ENCODE data around the gene LNPEP. TPM values are rescaled to one million over a fixed set of nuclear protein-coding genes. Genes with fewer than 3 reads are reported as not detected.

The LNPEP gene
- total and polyA plus RNA-seq, 4 donors, result 1.9 to 19.7 (median 9.5) TPM

GRCh38 chr5:97047076-97047475 is 111.2 kb downstream of the LNPEP start:
- H3K36me3 ChIP-seq (ENCODE audit: control insufficient read depth in 4 of 4, insufficient read depth in 3 of 4, low read depth in 1 of 4, low read length in 3 of 4), result no peaks in the 10 kb centered on the region
- H3K4me1 ChIP-seq (ENCODE audit: control insufficient read depth in 4 of 4, insufficient read depth in 4 of 4, low read length in 3 of 4), result no peaks in the 10 kb centered on the region
- H3K4me3 ChIP-seq (ENCODE audit: low read depth in 1 of 3, low read length in 3 of 3), result no peak overlapping the region
- TF ChIP-seq NR2F2 (IDR thresholded peaks at IDR 0.05) (no peak), HNF4G (IDR thresholded peaks at IDR 0.05) (no peak), YY1 (IDR thresholded peaks at IDR 0.05) (no peak), REST (IDR thresholded peaks at IDR 0.05) (no peak), EGR1 (IDR thresholded peaks at IDR 0.05; ENCODE audit: low read depth in 2 of 2) (no peak), CTCF (IDR thresholded peaks at IDR 0.05; ENCODE audit: low read depth, low read length, missing input control) (no peak), RAD21 (IDR thresholded peaks at IDR 0.05) (no peak), FOXA2 (IDR thresholded peaks at IDR 0.05) (no peak), SP1 (IDR thresholded peaks at IDR 0.05) (no peak), TAF1 (conservative IDR thresholded peaks at IDR 0.05) (no peak), ZBTB33 (IDR thresholded peaks at IDR 0.05) (no peak)
- H3K9ac ChIP-seq (ENCODE audit: low read depth in 1 of 2, low read length in 2 of 2), result no peak overlapping the region
- no peaks in the 10 kb centered on the region for H3K27me3 ChIP-seq (ENCODE audit: control insufficient read depth in 4 of 4, insufficient read depth in 4 of 4, low read length in 3 of 4)
- 94% methylated on average over 1 of the region's 1 CpG for WGBS
- H3K27ac ChIP-seq (ENCODE audit: low read depth in 1 of 2, low read length in 2 of 2), result no peak overlapping the region
- no peak for DNase-seq (ENCODE audit: low spot score)
- no peaks in the 10 kb centered on the region for H3K9me3 ChIP-seq (ENCODE audit: control insufficient read depth in 4 of 4, low read length in 3 of 4)

- WGBS, result 89% methylated on average over 7 of the region's 7 CpGs
- H3K27me3 ChIP-seq (ENCODE audit: control insufficient read depth in 4 of 4, insufficient read depth in 4 of 4, low read length in 3 of 4), result no peaks in the 10 kb centered on the region
- H3K27ac ChIP-seq (ENCODE audit: low read depth in 1 of 2, low read length in 2 of 2), result no peak overlapping the region
- no peaks in the 10 kb centered on the region for H3K9me3 ChIP-seq (ENCODE audit: control insufficient read depth in 4 of 4, low read length in 3 of 4)
- H3K9ac ChIP-seq (ENCODE audit: low read depth in 1 of 2, low read length in 2 of 2), result no peak overlapping the region
- no peak overlapping the region for H3K4me3 ChIP-seq (ENCODE audit: low read depth in 1 of 3, low read length in 3 of 3)
- H3K36me3 ChIP-seq (ENCODE audit: control insufficient read depth in 4 of 4, insufficient read depth in 3 of 4, low read depth in 1 of 4, low read length in 3 of 4), result no peaks in the 10 kb centered on the region
- DNase-seq (ENCODE audit: low spot score), result no peak
- no peaks in the 10 kb centered on the region for H3K4me1 ChIP-seq (ENCODE audit: control insufficient read depth in 4 of 4, insufficient read depth in 4 of 4, low read length in 3 of 4)
- no peak for TF ChIP-seq CTCF (IDR thresholded peaks at IDR 0.05; ENCODE audit: low read depth, low read length, missing input control)
- no peak for TF ChIP-seq ATF3 (IDR thresholded peaks at IDR 0.05)
- no peak for TF ChIP-seq REST (IDR thresholded peaks at IDR 0.05)
- TF ChIP-seq YY1 (IDR thresholded peaks at IDR 0.05), result no peak
- TF ChIP-seq FOXA2 (IDR thresholded peaks at IDR 0.05), result no peak
- TF ChIP-seq GABPA (IDR thresholded peaks at IDR 0.05 in 1 of 2, conservative IDR thresholded peaks at IDR 0.05 in 1 of 2), result no peak
- no peak for TF ChIP-seq HNF4G (IDR thresholded peaks at IDR 0.05)
- no peak for TF ChIP-seq FOXA1 (IDR thresholded peaks at IDR 0.05)
- TF ChIP-seq SP1 (IDR thresholded peaks at IDR 0.05), result no peak
- no peak for TF ChIP-seq TAF1 (conservative IDR thresholded peaks at IDR 0.05)
- TF ChIP-seq NR2F2 (IDR thresholded peaks at IDR 0.05), result no peak
- no peak for TF ChIP-seq ZBTB33 (IDR thresholded peaks at IDR 0.05)
- no peak for TF ChIP-seq JUND (IDR thresholded peaks at IDR 0.05)
- no peak for TF ChIP-seq HNF4A (conservative IDR thresholded peaks at IDR 0.05)
These were observed 113.3 kb downstream of the LNPEP start for GRCh38 chr5:97049175-97049574.

All from liver (tissue), 9 donors.